HepG2 (cell line): Measurements from ENCODE around the gene ZNF318. TPM values are rescaled to one million over a fixed set of nuclear protein-coding genes. Genes with fewer than 3 reads are reported as not detected.
A peak's percentile ranks its signal among the peaks of the same experiment; 100 is the strongest.

Experiments used
- ARNT2 ChIP-seq: sonication (generic); formaldehyde crosslinking; IDR thresholded peaks from 2 replicates; pipeline ENCODE4 v1.8.0; 2022; ENCODE audit warnings: mild to moderate bottlenecking, low read depth, missing genetic modification reagents, moderate library complexity
- MTA1 ChIP-seq: sonication (generic); formaldehyde crosslinking; IDR thresholded peaks from 2 replicates; pipeline ENCODE4 v1.4.0; 2020; ENCODE audit warnings: missing genetic modification reagents, mild to moderate bottlenecking, borderline replicate concordance
- NRL ChIP-seq: sonication (generic); formaldehyde crosslinking; IDR thresholded peaks from 2 replicates; pipeline ENCODE4 v1.5.0; 2020; ENCODE audit warnings: missing genetic modification reagents, mild to moderate bottlenecking, moderate library complexity, borderline replicate concordance
- RXRB ChIP-seq: IDR thresholded peaks from 2 replicates; pipeline ENCODE4 v1.6.1; 2016; ENCODE audit warnings: borderline replicate concordance, missing genetic modification reagents, missing compliant biosample characterization
- SIN3A ChIP-seq: IDR thresholded peaks from 2 replicates; pipeline ENCODE4 v1.6.1; 2011; ENCODE audit warnings: low read depth, mild to moderate bottlenecking, control low read depth, low read length, borderline replicate concordance
- TAF1 ChIP-seq: sonication (generic); formaldehyde crosslinking; IDR thresholded peaks from 2 replicates; pipeline ENCODE4 v1.4.0; 2020; ENCODE audit warnings: missing genetic modification reagents
- ZFP41 ChIP-seq: sonication (generic); formaldehyde crosslinking; IDR thresholded peaks from 2 replicates; pipeline ENCODE4 v1.4.0; 2020; ENCODE audit warnings: mild to moderate bottlenecking, missing genetic modification reagents, borderline replicate concordance
- ZFP62 ChIP-seq: sonication (generic); formaldehyde crosslinking; IDR thresholded peaks from 2 replicates; pipeline ENCODE4 v1.4.0; 2020; ENCODE audit warnings: missing genetic modification reagents
- ZFYVE20 ChIP-seq: sonication (generic); formaldehyde crosslinking; IDR thresholded peaks from 2 replicates; pipeline ENCODE4 v1.8.0; 2023; ENCODE audit warnings: low read depth, mild to moderate bottlenecking, moderate library complexity, missing genetic modification reagents, borderline replicate concordance
- ZNF329 ChIP-seq: sonication (generic); formaldehyde crosslinking; IDR thresholded peaks from 2 replicates; pipeline ENCODE4 v1.9.0; 2021; ENCODE audit warnings: low read depth, mild to moderate bottlenecking, missing genetic modification reagents
- ZNF34 ChIP-seq: sonication (generic); formaldehyde crosslinking; IDR thresholded peaks from 2 replicates; pipeline ENCODE4 v1.4.0; 2020; ENCODE audit warnings: mild to moderate bottlenecking, missing genetic modification reagents, borderline replicate concordance
- ZNF557 ChIP-seq: sonication (generic); formaldehyde crosslinking; IDR thresholded peaks from 2 replicates; pipeline ENCODE4 v1.4.0; 2020; ENCODE audit warnings: missing genetic modification reagents
- ZNF589 ChIP-seq: sonication (generic); formaldehyde crosslinking; conservative IDR thresholded peaks from 2 replicates; pipeline ENCODE4 v1.8.0; 2022; ENCODE audit warnings: mild to moderate bottlenecking, moderate library complexity, missing genetic modification reagents
- ZNF678 ChIP-seq: sonication (generic); formaldehyde crosslinking; IDR thresholded peaks from 2 replicates; pipeline ENCODE4 v1.4.0; 2020; ENCODE audit warnings: mild to moderate bottlenecking, missing genetic modification reagents
- ZNF768 ChIP-seq: sonication (generic); formaldehyde crosslinking; IDR thresholded peaks from 2 replicates; pipeline ENCODE4 v1.4.0; 2020; ENCODE audit warnings: missing genetic modification reagents
- polyA plus RNA-seq, 8 experiments: library from polyadenylated mRNA; depleted of rRNA in 3 of 8; stranded (reverse) in 7 of 8; unstranded in 1 of 8; fragments of >200 nt; fragmentation: Illumina TruSeq in 4 of 8; extraction: Trizol in 4 of 8; gene quantifications; 2 replicates each; pipeline versions ENCODE4 v1.2.1 to v1.2.3, GENCODE V29; 2011 to 2016; ENCODE audit warnings: low read depth in 4 of 8, missing spikeins in 1 of 8, mixed read lengths in 1 of 8; ENCODE audit not compliant: insufficient read depth in 1 of 8
- total RNA-seq, 5 experiments: library from RNA; depleted of rRNA; stranded (reverse); fragments of >200 nt; fragmentation: Illumina TruSeq; extraction: Trizol; gene quantifications; 2 replicates each; pipeline ENCODE4 v1.2.3, GENCODE V29; 2016; ENCODE audit warnings: low read depth in 1 of 5
- TF ChIP-seq, protein P1 (sequence below): sonication (generic); formaldehyde crosslinking; IDR thresholded peaks from 2 replicates; pipeline ENCODE4 v1.8.0; 2022; ENCODE audit warnings: missing genetic modification reagents, mild to moderate bottlenecking, inconsistent platforms, borderline replicate concordance
- TF ChIP-seq, protein P2 (sequence below): sonication (generic); formaldehyde crosslinking; IDR thresholded peaks from 2 replicates; pipeline ENCODE4 v1.4.0; 2020; ENCODE audit warnings: mild to moderate bottlenecking, missing genetic modification reagents
- TF ChIP-seq, protein P3 (sequence below): sonication (generic); formaldehyde crosslinking; IDR thresholded peaks from 2 replicates; pipeline ENCODE4 v1.5.0; 2020; ENCODE audit warnings: mild to moderate bottlenecking, low read depth, missing genetic modification reagents, borderline replicate concordance
- TF ChIP-seq, protein P4 (sequence below): sonication (generic); formaldehyde crosslinking; IDR thresholded peaks from 2 replicates; pipeline ENCODE4 v1.4.0; 2020; ENCODE audit warnings: missing genetic modification reagents, borderline replicate concordance

ZNF318 gene
- total and polyA plus RNA-seq, 2 of the 13 experiments (the other 11 are each of a cell fraction or from before 2014, with no cell fraction given) = 13.0 to 14.5 TPM

DNA sequence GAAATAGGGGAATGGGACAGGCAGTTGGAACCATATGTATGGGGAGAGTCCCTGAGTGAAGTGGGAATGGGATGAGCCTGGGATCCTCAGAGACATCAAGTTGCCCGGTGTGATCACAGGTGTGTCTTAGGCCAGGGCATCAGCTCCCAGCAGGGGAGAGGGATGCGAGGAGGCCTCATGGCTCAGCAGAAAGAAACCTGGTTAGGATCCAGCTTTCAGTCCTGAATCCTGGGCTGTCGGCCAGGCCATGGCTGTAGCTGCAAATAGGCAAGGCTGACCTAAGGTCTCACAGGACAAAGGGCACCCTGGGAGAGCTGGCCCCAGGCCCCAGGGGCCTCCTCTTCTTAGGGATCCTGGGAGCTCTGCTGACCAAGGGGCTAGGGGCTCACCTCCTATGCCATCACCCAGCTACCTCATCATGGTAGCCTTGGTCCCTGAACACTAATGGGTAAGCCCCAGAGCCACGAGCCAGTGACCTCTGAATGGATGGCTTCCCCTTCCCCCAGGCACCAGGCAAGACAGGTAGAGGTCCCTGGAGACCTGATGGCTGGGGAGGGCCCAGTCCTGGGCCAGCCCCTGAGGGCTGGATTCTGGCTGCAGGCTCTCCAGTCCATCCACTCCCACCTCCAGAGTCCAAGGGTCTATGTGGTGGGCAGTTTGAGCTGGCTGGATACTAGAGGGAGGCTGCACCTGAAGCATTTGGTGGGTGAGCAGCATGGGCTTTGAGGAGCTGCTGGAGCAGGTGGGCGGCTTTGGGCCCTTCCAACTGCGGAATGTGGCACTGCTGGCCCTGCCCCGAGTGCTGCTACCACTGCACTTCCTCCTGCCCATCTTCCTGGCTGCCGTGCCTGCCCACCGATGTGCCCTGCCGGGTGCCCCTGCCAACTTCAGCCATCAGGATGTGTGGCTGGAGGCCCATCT is 71.5 kb downstream of the ZNF318 start, which contains the start of gene SLC22A7 (continued):
- TF ChIP-seq, protein P1, sequence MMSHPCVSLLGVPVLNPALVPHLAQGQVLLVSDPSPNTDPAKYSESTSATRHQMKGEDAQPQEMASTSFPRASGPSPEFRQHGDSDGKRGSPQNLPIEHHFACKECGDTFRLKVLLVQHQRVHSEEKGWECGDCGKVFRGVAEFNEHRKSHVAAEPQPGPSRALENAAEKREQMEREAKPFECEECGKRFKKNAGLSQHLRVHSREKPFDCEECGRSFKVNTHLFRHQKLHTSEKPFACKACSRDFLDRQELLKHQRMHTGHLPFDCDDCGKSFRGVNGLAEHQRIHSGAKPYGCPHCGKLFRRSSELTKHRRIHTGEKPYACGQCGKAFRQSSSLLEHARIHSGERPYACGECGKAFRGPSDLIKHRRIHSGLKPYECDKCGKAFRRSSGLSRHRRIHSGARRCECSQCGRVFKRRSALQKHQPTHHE = no peak
- TF ChIP-seq NRL (CRISPR knock-in tag) = peak; percentile 74
- TF ChIP-seq, protein P2, sequence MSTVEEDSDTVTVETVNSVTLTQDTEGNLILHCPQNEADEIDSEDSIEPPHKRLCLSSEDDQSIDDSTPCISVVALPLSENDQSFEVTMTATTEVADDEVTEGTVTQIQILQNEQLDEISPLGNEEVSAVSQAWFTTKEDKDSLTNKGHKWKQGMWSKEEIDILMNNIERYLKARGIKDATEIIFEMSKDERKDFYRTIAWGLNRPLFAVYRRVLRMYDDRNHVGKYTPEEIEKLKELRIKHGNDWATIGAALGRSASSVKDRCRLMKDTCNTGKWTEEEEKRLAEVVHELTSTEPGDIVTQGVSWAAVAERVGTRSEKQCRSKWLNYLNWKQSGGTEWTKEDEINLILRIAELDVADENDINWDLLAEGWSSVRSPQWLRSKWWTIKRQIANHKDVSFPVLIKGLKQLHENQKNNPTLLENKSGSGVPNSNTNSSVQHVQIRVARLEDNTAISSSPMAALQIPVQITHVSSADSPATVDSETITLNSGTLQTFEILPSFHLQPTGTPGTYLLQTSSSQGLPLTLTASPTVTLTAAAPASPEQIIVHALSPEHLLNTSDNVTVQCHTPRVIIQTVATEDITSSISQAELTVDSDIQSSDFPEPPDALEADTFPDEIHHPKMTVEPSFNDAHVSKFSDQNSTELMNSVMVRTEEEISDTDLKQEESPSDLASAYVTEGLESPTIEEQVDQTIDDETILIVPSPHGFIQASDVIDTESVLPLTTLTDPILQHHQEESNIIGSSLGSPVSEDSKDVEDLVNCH (CRISPR knock-in tag) = no peak
- no peak for TF ChIP-seq ZFP62
- peak; percentile 87 for TF ChIP-seq ARNT2
- TF ChIP-seq, protein P3, sequence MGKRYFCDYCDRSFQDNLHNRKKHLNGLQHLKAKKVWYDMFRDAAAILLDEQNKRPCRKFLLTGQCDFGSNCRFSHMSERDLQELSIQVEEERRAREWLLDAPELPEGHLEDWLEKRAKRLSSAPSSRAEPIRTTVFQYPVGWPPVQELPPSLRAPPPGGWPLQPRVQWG = no peak
- peak; percentile 75; the same call in 1 of the 2 replicates for TF ChIP-seq MTA1
- 0 out of 2 replicates have a peak, but pooled peaks have one; percentile 69 for TF ChIP-seq ZNF34
- TF ChIP-seq SIN3A = no peak; the same call in 1 of the 2 replicates
- peak; percentile 41; the same call in 1 of the 2 replicates for TF ChIP-seq ZNF557 (CRISPR knock-in tag)
- 0 out of 2 replicates have a peak, but pooled peaks have one; percentile 33 for TF ChIP-seq ZNF678 (CRISPR knock-in tag)
- TF ChIP-seq ZFP41 = no peak; the same call in 1 of the 2 replicates
- 0 out of 2 replicates have a peak, but pooled peaks have one; percentile 52 for TF ChIP-seq ZNF329 (CRISPR knock-in tag)
- TF ChIP-seq ZNF589 (CRISPR knock-in tag) = no peak
- 0 out of 2 replicates have a peak, but pooled peaks have one; percentile 13 for TF ChIP-seq TAF1 (CRISPR knock-in tag)
- TF ChIP-seq ZNF768 (CRISPR knock-in tag) = peak; percentile 24; the same call in 1 of the 2 replicates
- peak; percentile 74 for TF ChIP-seq RXRB (CRISPR knock-in tag)
- 0 out of 2 replicates have a peak, but pooled peaks have one; percentile 21 for TF ChIP-seq ZFYVE20
- TF ChIP-seq, protein P4, sequence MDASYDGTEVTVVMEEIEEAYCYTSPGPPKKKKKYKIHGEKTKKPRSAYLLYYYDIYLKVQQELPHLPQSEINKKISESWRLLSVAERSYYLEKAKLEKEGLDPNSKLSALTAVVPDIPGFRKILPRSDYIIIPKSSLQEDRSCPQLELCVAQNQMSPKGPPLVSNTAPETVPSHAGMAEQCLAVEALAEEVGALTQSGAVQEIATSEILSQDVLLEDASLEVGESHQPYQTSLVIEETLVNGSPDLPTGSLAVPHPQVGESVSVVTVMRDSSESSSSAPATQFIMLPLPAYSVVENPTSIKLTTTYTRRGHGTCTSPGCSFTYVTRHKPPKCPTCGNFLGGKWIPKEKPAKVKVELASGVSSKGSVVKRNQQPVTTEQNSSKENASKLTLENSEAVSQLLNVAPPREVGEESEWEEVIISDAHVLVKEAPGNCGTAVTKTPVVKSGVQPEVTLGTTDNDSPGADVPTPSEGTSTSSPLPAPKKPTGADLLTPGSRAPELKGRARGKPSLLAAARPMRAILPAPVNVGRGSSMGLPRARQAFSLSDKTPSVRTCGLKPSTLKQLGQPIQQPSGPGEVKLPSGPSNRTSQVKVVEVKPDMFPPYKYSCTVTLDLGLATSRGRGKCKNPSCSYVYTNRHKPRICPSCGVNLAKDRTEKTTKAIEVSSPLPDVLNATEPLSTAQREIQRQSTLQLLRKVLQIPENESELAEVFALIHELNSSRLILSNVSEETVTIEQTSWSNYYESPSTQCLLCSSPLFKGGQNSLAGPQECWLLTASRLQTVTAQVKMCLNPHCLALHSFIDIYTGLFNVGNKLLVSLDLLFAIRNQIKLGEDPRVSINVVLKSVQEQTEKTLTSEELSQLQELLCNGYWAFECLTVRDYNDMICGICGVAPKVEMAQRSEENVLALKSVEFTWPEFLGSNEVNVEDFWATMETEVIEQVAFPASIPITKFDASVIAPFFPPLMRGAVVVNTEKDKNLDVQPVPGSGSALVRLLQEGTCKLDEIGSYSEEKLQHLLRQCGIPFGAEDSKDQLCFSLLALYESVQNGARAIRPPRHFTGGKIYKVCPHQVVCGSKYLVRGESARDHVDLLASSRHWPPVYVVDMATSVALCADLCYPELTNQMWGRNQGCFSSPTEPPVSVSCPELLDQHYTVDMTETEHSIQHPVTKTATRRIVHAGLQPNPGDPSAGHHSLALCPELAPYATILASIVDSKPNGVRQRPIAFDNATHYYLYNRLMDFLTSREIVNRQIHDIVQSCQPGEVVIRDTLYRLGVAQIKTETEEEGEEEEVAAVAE = 0 out of 2 replicates have a peak, but pooled peaks have one; percentile 42
